Smooth muscle cell (in vitro differentiated cells): ENCODE results near the gene AP1M1. TPM values are rescaled to one million over a fixed set of nuclear protein-coding genes. Genes with fewer than 3 reads are reported as not detected.

Experiments
- DNase-seq: peaks from one replicate; lab custom pipeline; 2025; ENCODE audit not compliant: unreplicated experiment; lab: John Stamatoyannopoulos, UW
- H2AFZ ChIP-seq: fragments of 200-600 bp; sonication (generic); 2 replicates; pipeline ENCODE4 v1.6.0; 2016; ENCODE audit warnings: antibody characterized with exemption, low read depth, mild to moderate bottlenecking
- H3F3A ChIP-seq: fragments of 200-600 bp; sonication (generic); 2 replicates; pipeline ENCODE4 v1.6.0; 2017; ENCODE audit warnings: antibody characterized with exemption, low read depth
- H3K27ac ChIP-seq: fragments of 200-600 bp; sonication (generic); 2 replicates; pipeline ENCODE4 v1.5.1; 2016; ENCODE audit warnings: low read depth, mild to moderate bottlenecking
- H3K27me3 ChIP-seq: fragments of 200-600 bp; sonication (generic); 2 replicates; pipeline ENCODE4 v1.6.1; 2016; ENCODE audit warnings: low read depth, mild to moderate bottlenecking
- H3K36me3 ChIP-seq: fragments of 200-600 bp; sonication (generic); 2 replicates; pipeline ENCODE4 v1.5.1; 2016; ENCODE audit warnings: low read depth
- H3K4me1 ChIP-seq: fragments of 200-600 bp; sonication (generic); 2 replicates; pipeline ENCODE4 v1.5.1; 2016; ENCODE audit warnings: low read depth
- H3K4me2 ChIP-seq: fragments of 200-600 bp; sonication (generic); 2 replicates; pipeline ENCODE4 v1.6.0; 2016; ENCODE audit warnings: mild to moderate bottlenecking
- H3K4me3 ChIP-seq: fragments of 200-600 bp; sonication (generic); 2 replicates; pipeline ENCODE4 v1.5.1; 2016; ENCODE audit warnings: mild to moderate bottlenecking
- H3K79me2 ChIP-seq: fragments of 200-600 bp; sonication (generic); 2 replicates; pipeline ENCODE4 v1.6.0; 2016; ENCODE audit warnings: low read depth, mild to moderate bottlenecking
- H3K9ac ChIP-seq: fragments of 200-600 bp; sonication (generic); 2 replicates; pipeline ENCODE4 v1.6.0; 2016; ENCODE audit warnings: low read depth
- H3K9me3 ChIP-seq: fragments of 200-600 bp; sonication (generic); replicated peaks from 2 replicates; pipeline ENCODE4 v1.5.1; 2016; ENCODE audit warnings: low read depth
- H4K20me1 ChIP-seq: fragments of 200-600 bp; sonication (generic); 2 replicates; pipeline ENCODE4 v1.6.0; 2016; ENCODE audit warnings: low read depth
- WGBS: methylation state at CpG from one replicate; pipeline ENCODE4 v1.1.7; 2016; ENCODE audit warnings: low lambda C conversion rate; 5-methylcytosine and 5-hydroxymethylcytosine counted together
- polyA plus RNA-seq: library from polyadenylated mRNA; unstranded; fragments of >200 nt; fragmentation: Nextera tagmentation; extraction: Ambion mirVana; gene quantifications from 2 replicates; pipeline ENCODE4 v1.2.1, GENCODE V29; 2016
- total RNA-seq: library from RNA; depleted of rRNA; stranded (reverse); fragments of >200 nt; gene quantifications from 2 replicates; pipeline ENCODE4 v1.2.3, GENCODE V29; 2014
- TF ChIP-seq, protein P1 (sequence below): fragments of 200-600 bp; sonication (generic); IDR thresholded peaks from 2 replicates; pipeline ENCODE4 v1.5.1; 2017; ENCODE audit warnings: borderline replicate concordance, mild to moderate bottlenecking, antibody characterized with exemption; ENCODE audit not compliant: insufficient read depth, poor library complexity, severe bottlenecking

The AP1M1 gene
- total and polyA plus RNA-seq, 2 experiments from 2014 or later = 70.6 to 119 TPM

GRCh38 chr19:16200038-16201010, 2.6 kb downstream of the AP1M1 start:
- Histone ChIP-seq H3F3A (no peaks in the 10 kb centered on the region), H3K9me3 (no peaks in the 10 kb centered on the region), H3K9ac (no peak overlapping the region), H2AFZ (no peak overlapping the region), H4K20me1 (peaks cover 54% of the 10 kb centered on the region), H3K36me3 (no peaks in the 10 kb centered on the region), H3K27me3 (no peaks in the 10 kb centered on the region), H3K27ac (no peak overlapping the region), H3K4me2 (no peak overlapping the region), H3K4me3 (no peak overlapping the region), H3K4me1 (peaks cover 11% of the 10 kb centered on the region), H3K79me2 (peaks cover 47% of the 10 kb centered on the region)
- TF ChIP-seq, protein P1, sequence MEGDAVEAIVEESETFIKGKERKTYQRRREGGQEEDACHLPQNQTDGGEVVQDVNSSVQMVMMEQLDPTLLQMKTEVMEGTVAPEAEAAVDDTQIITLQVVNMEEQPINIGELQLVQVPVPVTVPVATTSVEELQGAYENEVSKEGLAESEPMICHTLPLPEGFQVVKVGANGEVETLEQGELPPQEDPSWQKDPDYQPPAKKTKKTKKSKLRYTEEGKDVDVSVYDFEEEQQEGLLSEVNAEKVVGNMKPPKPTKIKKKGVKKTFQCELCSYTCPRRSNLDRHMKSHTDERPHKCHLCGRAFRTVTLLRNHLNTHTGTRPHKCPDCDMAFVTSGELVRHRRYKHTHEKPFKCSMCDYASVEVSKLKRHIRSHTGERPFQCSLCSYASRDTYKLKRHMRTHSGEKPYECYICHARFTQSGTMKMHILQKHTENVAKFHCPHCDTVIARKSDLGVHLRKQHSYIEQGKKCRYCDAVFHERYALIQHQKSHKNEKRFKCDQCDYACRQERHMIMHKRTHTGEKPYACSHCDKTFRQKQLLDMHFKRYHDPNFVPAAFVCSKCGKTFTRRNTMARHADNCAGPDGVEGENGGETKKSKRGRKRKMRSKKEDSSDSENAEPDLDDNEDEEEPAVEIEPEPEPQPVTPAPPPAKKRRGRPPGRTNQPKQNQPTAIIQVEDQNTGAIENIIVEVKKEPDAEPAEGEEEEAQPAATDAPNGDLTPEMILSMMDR = no peak
- 92% methylated on average over 20 of the region's 20 CpGs for WGBS
- DNase-seq = no peak

DNA sequence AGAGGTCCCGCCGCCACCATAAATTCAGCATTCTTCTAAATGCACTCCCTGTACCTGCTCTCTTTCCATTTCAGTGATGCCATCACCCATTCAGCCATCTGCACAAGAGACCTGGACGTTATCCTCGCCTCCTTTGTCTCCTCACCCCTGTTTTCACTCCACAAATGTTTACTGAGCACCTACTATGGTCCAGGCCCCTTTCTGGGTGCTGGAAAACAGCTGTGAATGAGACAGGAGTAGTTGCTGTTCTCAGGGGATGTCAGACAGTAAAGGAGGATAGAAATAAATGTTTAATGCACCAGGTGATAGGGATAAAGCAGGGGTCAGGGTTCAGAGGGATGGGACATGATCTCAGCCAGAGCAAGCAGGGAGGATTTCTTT, 3.3 kb downstream of the AP1M1 start:
- 94% methylated on average over 4 of the region's 4 CpGs for WGBS
- no peak for DNase-seq
- H3K9ac ChIP-seq = no peak overlapping the region
- H3F3A ChIP-seq = no peaks in the 10 kb centered on the region
- no peaks in the 10 kb centered on the region for H3K36me3 ChIP-seq
- H3K4me1 ChIP-seq = peaks cover 11% of the 10 kb centered on the region
- TF ChIP-seq, protein P1 = no peak
- no peak overlapping the region for H2AFZ ChIP-seq
- H3K4me2 ChIP-seq = no peak overlapping the region
- H3K79me2 ChIP-seq = peaks cover 47% of the 10 kb centered on the region
- no peak overlapping the region for H3K27ac ChIP-seq
- no peak overlapping the region for H3K4me3 ChIP-seq
- H3K27me3 ChIP-seq = no peaks in the 10 kb centered on the region
- H4K20me1 ChIP-seq = peaks cover 54% of the 10 kb centered on the region
- H3K9me3 ChIP-seq = no peaks in the 10 kb centered on the region

DNA sequence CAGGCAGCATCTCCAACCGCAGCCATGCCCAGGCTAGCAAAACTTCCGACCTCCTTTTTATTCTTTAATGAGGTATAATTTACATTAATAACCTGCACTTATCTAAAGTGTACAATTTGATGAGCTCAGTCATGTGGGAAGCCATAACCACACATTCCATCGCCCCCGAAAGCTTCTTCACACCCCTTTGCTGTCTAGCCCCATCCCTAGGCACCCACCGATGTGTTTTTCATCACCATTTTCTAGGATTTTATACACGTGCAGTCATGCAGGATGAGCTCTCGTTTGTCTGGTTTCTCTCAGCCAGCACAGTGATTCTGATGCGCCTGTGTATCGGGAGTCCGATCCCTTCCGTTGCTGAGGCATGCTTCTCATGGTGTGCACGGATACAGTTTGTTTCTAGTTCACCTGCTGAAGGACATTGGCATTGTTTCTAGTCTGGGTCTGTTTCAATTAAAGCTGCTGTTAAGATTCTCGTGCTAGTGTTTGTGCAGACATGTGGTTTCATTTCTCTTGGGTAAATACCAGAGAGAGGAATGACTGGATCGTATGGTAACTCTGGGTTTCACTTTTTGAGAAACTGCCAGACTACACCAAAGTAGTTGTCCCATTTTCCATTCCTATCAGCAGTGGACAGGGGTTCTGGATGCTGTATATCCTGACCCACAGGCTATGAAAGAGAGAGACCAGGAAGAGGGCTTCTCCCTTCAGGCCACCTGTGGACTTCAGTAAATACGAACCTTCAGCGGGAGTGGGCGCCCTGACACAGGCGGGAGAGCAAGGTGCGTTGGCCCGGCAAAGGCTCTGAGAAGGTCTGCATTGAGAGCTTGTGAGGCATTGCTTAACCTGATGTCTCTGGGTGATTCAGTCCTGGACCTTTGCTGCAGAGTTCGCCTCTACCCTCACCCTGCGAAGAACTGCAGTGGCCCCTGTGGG, 4.9 kb downstream of the AP1M1 start:
- Histone ChIP-seq H3K27me3 (no peaks in the 10 kb centered on the region), H3K4me2 (no peak overlapping the region), H3K27ac (no peak overlapping the region), H3K4me1 (peaks cover 6% of the 10 kb centered on the region), H3K79me2 (peaks cover 47% of the 10 kb centered on the region), H3K4me3 (no peak overlapping the region), H3K9me3 (no peaks in the 10 kb centered on the region), H3F3A (no peaks in the 10 kb centered on the region), H3K36me3 (no peaks in the 10 kb centered on the region), H4K20me1 (peaks cover 54% of the 10 kb centered on the region), H2AFZ (no peak overlapping the region), H3K9ac (no peak overlapping the region)
- WGBS = 96% methylated on average over 22 of the region's 22 CpGs
- DNase-seq = no peak
- TF ChIP-seq, protein P1 = no peak
